ENCODE measurements around the gene MRM2. TPM values are rescaled to one million over a fixed set of nuclear protein-coding genes. Genes with fewer than 3 reads are reported as not detected.

MRM2 gene
- total RNA-seq, 1 experiment from 2014 or later, result 93.0 TPM

- no peak for DNase-seq (ENCODE audit: low spot score)
Observed at GRCh38 chr7:2247141-2247995, 5.4 kb upstream of the MRM2 start.

GRCh38 chr7:2245883-2246675 lies 4.1 kb upstream of the MRM2 start:
- no peak for DNase-seq (ENCODE audit: low spot score)

- no peak for DNase-seq (ENCODE audit: low spot score)
Observed at GRCh38 chr7:2244404-2244995, 2.5 kb upstream of the MRM2 start.

GRCh38 chr7:2243458-2243857 lies 1.5 kb upstream of the MRM2 start:
- DNase-seq (ENCODE audit: low spot score), result peak; percentile 63

GRCh38 chr7:2242541-2243429 lies 780 bp upstream of the MRM2 start:
- DNase-seq (ENCODE audit: low spot score), result no peak

GRCh38 chr7:2239242-2239641 lies 2.8 kb downstream of the MRM2 start:
- DNase-seq (ENCODE audit: low spot score), result no peak

- DNase-seq (ENCODE audit: low spot score), result no peak
Observed at GRCh38 chr7:2237109-2237602, 4.8 kb downstream of the MRM2 start.

GRCh38 chr7:2233926-2234325 lies 8.1 kb downstream of the MRM2 start:
- no peak for DNase-seq (ENCODE audit: low spot score)

- DNase-seq (ENCODE audit: low spot score), result peak; percentile 97
Observed at GRCh38 chr7:2232766-2233520, 9.1 kb downstream of the MRM2 start, which contains the start of gene MAD1L1. TSS of gene MAD1L1 (minus strand) at chr7:2232945. CDS start at chr7:2230133, 2,812 bp downstream.

GRCh38 chr7:2231992-2232765 lies 9.8 kb downstream of the MRM2 start:
- DNase-seq (ENCODE audit: low spot score), result no peak

- DNase-seq (ENCODE audit: low spot score), result no peak
Observed at GRCh38 chr7:2230882-2231281, 11.1 kb downstream of the MRM2 start.

GRCh38 chr7:2230226-2230625 lies 11.8 kb downstream of the MRM2 start:
- no peak for DNase-seq (ENCODE audit: low spot score)

GRCh38 chr7:2229467-2229866 lies 12.5 kb downstream of the MRM2 start:
- no peak for DNase-seq (ENCODE audit: low spot score)

- DNase-seq (ENCODE audit: low spot score), result no peak
Observed at GRCh38 chr7:2228921-2229320, 13.1 kb downstream of the MRM2 start.

- no peak for DNase-seq (ENCODE audit: low spot score)
Observed at GRCh38 chr7:2227699-2228098, 14.3 kb downstream of the MRM2 start.

- DNase-seq (ENCODE audit: low spot score), result no peak
Observed at GRCh38 chr7:2225830-2226229, 16.2 kb downstream of the MRM2 start.

- no peak for DNase-seq (ENCODE audit: low spot score)
Observed at GRCh38 chr7:2225336-2225735, 16.7 kb downstream of the MRM2 start.

- DNase-seq (ENCODE audit: low spot score), result no peak
Observed at GRCh38 chr7:2224934-2225333, 17.1 kb downstream of the MRM2 start.

- DNase-seq (ENCODE audit: low spot score), result no peak
Observed at GRCh38 chr7:2224491-2224928, 17.5 kb downstream of the MRM2 start.

GRCh38 chr7:2223321-2223720 lies 18.7 kb downstream of the MRM2 start:
- DNase-seq (ENCODE audit: low spot score), result no peak
